OCI-LY3 (cell line): ENCODE results near the gene SBK2.

Source experiments
- CTCF ChIP-seq: fragments of 200-600, 300-600 bp; sonication (generic); IDR thresholded peaks from 2 replicates; pipeline ENCODE4 v1.5.1; 2014; ENCODE audit warnings: antibody characterized with exemption, low read length, low read depth
- EZH2phosphoT487 ChIP-seq: fragments of 200-600 bp; shearing (Covaris generic); IDR thresholded peaks from 2 replicates; pipeline ENCODE4 v1.6.1; 2018; ENCODE audit warnings: antibody characterized with exemption, mixed run types, low read depth

GRCh38 chr19:55491546-55492360 is 45.2 kb downstream of the SBK2 start:
- TF ChIP-seq CTCF (no peak), EZH2phosphoT487 (no peak)
